ENCODE data around the gene CFAP73. TPM values are rescaled to one million over a fixed set of nuclear protein-coding genes. Genes with fewer than 3 reads are reported as not detected.

CFAP73 gene
- total RNA-seq, 1 donor from 2014 or later: not detected

- no peaks in the 10 kb centered on the region for H3K4me1 ChIP-seq
- H2AFZ ChIP-seq (replicated peaks): no peak overlapping the region
- no peak overlapping the region for H3K4me3 Mint-ChIP-seq
- no peak for TF ChIP-seq CTCF (IDR thresholded peaks at IDR 0.05)
- no peak for TF ChIP-seq EZH2 (IDR thresholded peaks at IDR 0.05)
- TF ChIP-seq EZH2phosphoT487 (IDR thresholded peaks at IDR 0.05): no peak
- DNase-seq (ENCODE audit: low spot score): no peak
- H4K20me1 ChIP-seq (ENCODE audit: low read depth): no peaks in the 10 kb centered on the region
- no peak overlapping the region for H3K4me3 ChIP-seq
- no peak overlapping the region for H3K27ac Mint-ChIP-seq
- H3K36me3 Mint-ChIP-seq: no peaks in the 10 kb centered on the region
- H3K9ac ChIP-seq: no peak overlapping the region
- H3K79me2 ChIP-seq (ENCODE audit: low read depth): no peaks in the 10 kb centered on the region
- H3K27me3 ChIP-seq: no peaks in the 10 kb centered on the region
- peaks cover 13% of the 10 kb centered on the region for H3K27me3 Mint-ChIP-seq (ENCODE audit: insufficient read depth, low read depth)
- no peaks in the 10 kb centered on the region for H3F3A ChIP-seq (ENCODE audit: low read depth)
- H3K36me3 ChIP-seq: no peaks in the 10 kb centered on the region
- H3K4me2 ChIP-seq: no peak overlapping the region
- no peak overlapping the region for H3K27ac ChIP-seq
- H3K9me3 Mint-ChIP-seq: peaks cover 8% of the 10 kb centered on the region
- no peaks in the 10 kb centered on the region for H3K9me3 ChIP-seq (ENCODE audit: low read depth)
- H3K4me1 Mint-ChIP-seq: peaks cover 4% of the 10 kb centered on the region
Measured at GRCh38 chr12:113127791-113128199, 21.7 kb upstream of the CFAP73 start.

DNA sequence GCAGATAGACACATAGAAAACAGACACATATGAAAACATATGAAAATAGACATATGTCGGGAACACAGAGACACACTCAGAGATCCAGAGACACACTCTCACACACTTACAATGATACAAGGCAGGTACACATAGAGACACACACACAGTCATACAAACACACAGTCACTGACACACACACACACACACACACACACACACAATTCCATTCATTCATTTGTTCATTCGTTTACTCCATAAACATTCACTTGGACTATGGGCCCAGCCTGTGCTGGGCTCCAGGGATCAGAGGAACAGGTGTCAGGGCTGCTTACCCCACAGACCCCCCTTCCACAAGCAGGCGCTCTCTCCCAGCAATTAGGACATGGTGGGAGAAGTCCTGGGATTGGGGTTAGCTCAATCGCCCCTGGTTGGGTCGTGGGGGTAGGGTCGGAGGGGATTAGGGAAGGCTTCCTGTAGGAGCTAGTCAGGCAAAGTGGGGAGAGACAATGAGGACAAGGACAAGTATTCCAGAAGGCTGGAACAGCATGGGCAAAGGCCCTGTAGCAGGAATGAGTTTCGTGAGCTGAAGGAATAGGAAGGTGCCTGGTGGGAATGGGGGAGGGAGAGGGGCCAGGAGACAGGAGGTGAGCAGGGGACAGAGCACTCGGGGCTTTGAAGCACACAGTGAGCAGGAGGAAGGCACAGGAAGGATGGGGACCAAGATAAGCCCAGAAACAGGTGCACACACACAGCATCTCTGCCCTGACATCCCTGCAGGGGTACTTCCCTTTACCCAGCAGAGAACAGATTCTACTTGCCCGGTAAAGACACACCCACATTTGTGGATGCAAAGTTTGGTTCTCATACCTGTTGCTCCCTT is 20.5 kb upstream of the CFAP73 start:
- no peak overlapping the region for H3K4me3 Mint-ChIP-seq
- Histone ChIP-seq H3K27ac (no peak overlapping the region), H3K9me3 (ENCODE audit: low read depth) (no peaks in the 10 kb centered on the region), H3F3A (ENCODE audit: low read depth) (no peaks in the 10 kb centered on the region), H3K4me3 (no peak overlapping the region), H2AFZ (replicated peaks) (no peak overlapping the region), H3K27me3 (peaks cover 6% of the 10 kb centered on the region), H4K20me1 (ENCODE audit: low read depth) (no peaks in the 10 kb centered on the region), H3K9ac (no peak overlapping the region), H3K36me3 (no peaks in the 10 kb centered on the region), H3K79me2 (ENCODE audit: low read depth) (no peaks in the 10 kb centered on the region), H3K4me1 (no peaks in the 10 kb centered on the region), H3K4me2 (no peak overlapping the region)
- DNase-seq (ENCODE audit: low spot score): no peak
- no peak for TF ChIP-seq EZH2phosphoT487 (IDR thresholded peaks at IDR 0.05)
- no peak for TF ChIP-seq EZH2 (IDR thresholded peaks at IDR 0.05)
- no peak for TF ChIP-seq CTCF (IDR thresholded peaks at IDR 0.05)
- peaks cover 15% of the 10 kb centered on the region for H3K27me3 Mint-ChIP-seq (ENCODE audit: insufficient read depth, low read depth)
- peaks cover 4% of the 10 kb centered on the region for H3K4me1 Mint-ChIP-seq
- H3K9me3 Mint-ChIP-seq: peaks cover 3% of the 10 kb centered on the region
- H3K36me3 Mint-ChIP-seq: no peaks in the 10 kb centered on the region
- no peak overlapping the region for H3K27ac Mint-ChIP-seq

DNA sequence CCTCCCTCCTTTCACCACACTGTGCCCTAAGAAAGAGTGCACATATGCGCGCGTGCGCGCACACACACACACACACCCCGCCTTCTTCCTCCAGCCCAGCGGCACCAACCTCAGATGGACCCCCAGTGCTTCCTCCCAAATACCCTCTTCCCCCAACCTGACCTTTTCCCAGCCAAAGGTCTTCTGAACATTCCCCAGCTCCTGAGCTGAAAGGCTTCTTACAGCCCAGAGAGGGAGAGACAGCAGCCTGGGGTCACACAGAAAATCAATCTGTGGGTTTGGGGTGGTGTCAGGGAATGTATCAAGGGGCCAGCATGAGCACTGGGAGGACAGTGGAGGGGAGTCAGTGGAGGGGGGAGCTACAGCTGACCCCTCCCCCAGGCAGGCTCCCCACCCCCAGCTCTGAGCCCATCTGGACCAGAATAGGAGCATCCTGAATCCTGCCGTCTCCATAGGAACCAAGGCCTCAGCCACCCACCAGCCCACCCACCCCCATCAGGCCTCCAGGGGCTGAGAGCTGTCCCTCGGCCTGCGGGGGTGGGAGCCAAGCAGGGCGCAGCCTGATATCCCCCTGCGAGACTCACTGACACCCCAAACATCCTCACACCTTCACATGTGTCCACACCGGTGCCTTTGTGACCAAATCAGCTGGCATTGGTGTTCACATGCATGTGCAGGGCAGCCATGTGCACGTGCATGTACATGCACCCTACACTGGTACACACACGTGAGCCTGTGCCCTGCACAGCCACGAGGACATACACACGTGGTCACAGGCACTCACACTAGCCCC is 19.7 kb upstream of the CFAP73 start:
- Mint-ChIP-seq H3K27ac (peak overlapping the region; percentile 78), H3K4me3 (no peak overlapping the region), H3K4me1 (peaks cover 4% of the 10 kb centered on the region), H3K9me3 (no peaks in the 10 kb centered on the region), H3K36me3 (no peaks in the 10 kb centered on the region), H3K27me3 (ENCODE audit: insufficient read depth, low read depth) (peaks cover 13% of the 10 kb centered on the region)
- Histone ChIP-seq H3F3A (ENCODE audit: low read depth) (no peaks in the 10 kb centered on the region), H3K27ac (no peak overlapping the region), H3K27me3 (peaks cover 15% of the 10 kb centered on the region), H3K4me1 (peaks cover 2% of the 10 kb centered on the region), H3K9ac (no peak overlapping the region), H3K4me3 (no peak overlapping the region), H4K20me1 (ENCODE audit: low read depth) (no peaks in the 10 kb centered on the region), H3K9me3 (ENCODE audit: low read depth) (no peaks in the 10 kb centered on the region), H3K36me3 (no peaks in the 10 kb centered on the region), H2AFZ (replicated peaks) (no peak overlapping the region), H3K79me2 (ENCODE audit: low read depth) (no peaks in the 10 kb centered on the region), H3K4me2 (no peak overlapping the region)
- no peak for DNase-seq (ENCODE audit: low spot score)
- no peak for TF ChIP-seq CTCF (IDR thresholded peaks at IDR 0.05)
- TF ChIP-seq EZH2 (IDR thresholded peaks at IDR 0.05): no peak
- no peak for TF ChIP-seq EZH2phosphoT487 (IDR thresholded peaks at IDR 0.05)
